Endothelial cell of hepatic sinusoid (primary cell): ENCODE measurements around the gene ITGBL1.
"Not testable (repeated sequence)": the region's sequence is repeated elsewhere in the genome, so short reads cannot be mapped to it uniquely, and the experiment has no call there.

Experiments
- in situ Hi-C: cut with HindIII; loops from 2 replicates; pipeline ENCODE4 v1.10.0; 2017; ENCODE audit warnings: low sequenced_read_pairs

Gene ITGBL1

GRCh38 chr13:101502618-101503017 is 50.1 kb downstream of the ITGBL1 start:
- in situ Hi-C loops = loop anchor here (25.0 kb wide), 1 partner anchor 260 kb away; no protein-coding TSS in a partner anchor

- in situ Hi-C loops = loop anchor here (25.0 kb wide), 1 partner anchor 251 kb away; no protein-coding TSS in a partner anchor
These were observed 58.7 kb downstream of the ITGBL1 start for GRCh38 chr13:101511161-101511560.

- in situ Hi-C loops = loop anchor here (25.0 kb wide), 1 partner anchor 251 kb away; no protein-coding TSS in a partner anchor
These were observed 59.3 kb downstream of the ITGBL1 start for GRCh38 chr13:101511766-101512165.

- in situ Hi-C loops = loop anchor here (25.0 kb wide), 1 partner anchor 250 kb away; no protein-coding TSS in a partner anchor
These were observed 60.2 kb downstream of the ITGBL1 start for GRCh38 chr13:101512650-101513049.

GRCh38 chr13:101514100-101514499 is 61.6 kb downstream of the ITGBL1 start:
- in situ Hi-C loops = loop anchor here (25.0 kb wide), 1 partner anchor 248 kb away; no protein-coding TSS in a partner anchor

- in situ Hi-C loops = loop anchor here (25.0 kb wide), 1 partner anchor 248 kb away; no protein-coding TSS in a partner anchor
These were observed 62.3 kb downstream of the ITGBL1 start for GRCh38 chr13:101514695-101515275.

GRCh38 chr13:101515504-101515903 is 63.0 kb downstream of the ITGBL1 start:
- in situ Hi-C loops = loop anchor here (25.0 kb wide), 1 partner anchor 247 kb away; no protein-coding TSS in a partner anchor

GRCh38 chr13:101516262-101516661 is 63.8 kb downstream of the ITGBL1 start:
- in situ Hi-C loops = loop anchor here (25.0 kb wide), 1 partner anchor 246 kb away; no protein-coding TSS in a partner anchor

GRCh38 chr13:101520672-101521071 is 68.2 kb downstream of the ITGBL1 start:
- in situ Hi-C loops = loop anchor here (25.0 kb wide), 1 partner anchor 242 kb away; no protein-coding TSS in a partner anchor

- in situ Hi-C loops = loop anchor here (25.0 kb wide), 1 partner anchor 241 kb away; no protein-coding TSS in a partner anchor
These were observed 68.9 kb downstream of the ITGBL1 start for GRCh38 chr13:101521371-101521770.

GRCh38 chr13:101522607-101523006 is 70.1 kb downstream of the ITGBL1 start:
- in situ Hi-C loops = loop anchor here (25.0 kb wide), 1 partner anchor 240 kb away; no protein-coding TSS in a partner anchor

GRCh38 chr13:101523154-101524131 is 71.0 kb downstream of the ITGBL1 start:
- in situ Hi-C loops = loop anchor here (25.0 kb wide), 1 partner anchor 239 kb away; no protein-coding TSS in a partner anchor

GRCh38 chr13:101527130-101527529 is 74.7 kb downstream of the ITGBL1 start:
- in situ Hi-C loops = no loop called here

GRCh38 chr13:101529422-101529821 is 76.9 kb downstream of the ITGBL1 start:
- in situ Hi-C loops = no loop called here

- in situ Hi-C loops = no loop called here
These were observed 77.8 kb downstream of the ITGBL1 start for GRCh38 chr13:101530293-101530692.

- in situ Hi-C loops = no loop called here
These were observed 82.8 kb downstream of the ITGBL1 start for GRCh38 chr13:101535192-101535746.

GRCh38 chr13:101536079-101536478 is 83.6 kb downstream of the ITGBL1 start:
- in situ Hi-C loops = no loop called here

GRCh38 chr13:101544544-101544943 is 92.1 kb downstream of the ITGBL1 start:
- in situ Hi-C loops = not testable (repeated sequence)

GRCh38 chr13:101544979-101545378 is 92.5 kb downstream of the ITGBL1 start:
- in situ Hi-C loops = no loop called here

- in situ Hi-C loops = no loop called here
These were observed 93.0 kb downstream of the ITGBL1 start for GRCh38 chr13:101545521-101545920.

- in situ Hi-C loops = no loop called here
These were observed 99.8 kb downstream of the ITGBL1 start for GRCh38 chr13:101552286-101552685.
